ENCODE data around the gene PRMT2.

PRMT2 gene

GRCh38 chr21:46613391-46613790 lies 22.1 kb upstream of the PRMT2 start:
- H2AFZ ChIP-seq (ENCODE audit: low read depth, low read length), result no peak overlapping the region
- no peaks in the 10 kb centered on the region for H3K79me1 ChIP-seq (replicated peaks; ENCODE audit: low read length, poor library complexity, severe bottlenecking)
- H4K91ac ChIP-seq (ENCODE audit: low read length), result no peak overlapping the region
- H3K36me3 ChIP-seq (ENCODE audit: control insufficient read depth in 1 of 2, insufficient read depth in 2 of 2, low read depth in 1 of 2, low read length in 2 of 2), result no peaks in the 10 kb centered on the region
- no peak overlapping the region for H3K4ac ChIP-seq (ENCODE audit: low read depth in 1 of 2, low read length in 2 of 2)
- no peak overlapping the region for H3K14ac ChIP-seq (ENCODE audit: low read length in 2 of 2)
- WGBS, result 73% methylated on average over 4 of the region's 6 CpGs
- H3K23ac ChIP-seq (ENCODE audit: low read length in 2 of 2), result no peak overlapping the region
- no peak overlapping the region for H3K4me2 ChIP-seq (ENCODE audit: low read length, poor library complexity, severe bottlenecking)
- no peak overlapping the region for H3K4me3 ChIP-seq (ENCODE audit: insufficient read depth in 1 of 2, low read depth in 1 of 2, low read length in 2 of 2)
- H3K9me3 ChIP-seq (ENCODE audit: control insufficient read depth, low read length), result peaks cover 8% of the 10 kb centered on the region
- DNase-seq, result no peak
- no peak overlapping the region for H2BK12ac ChIP-seq (ENCODE audit: low read length in 2 of 2)
- no peaks in the 10 kb centered on the region for H3K4me1 ChIP-seq (ENCODE audit: control insufficient read depth, insufficient read depth, low read depth, low read length)
- H3K27ac ChIP-seq (ENCODE audit: low read length, poor library complexity, severe bottlenecking), result no peak overlapping the region
- H2BK15ac ChIP-seq (ENCODE audit: low read depth, poor library complexity, severe bottlenecking), result no peak overlapping the region
- no peak overlapping the region for H2BK120ac ChIP-seq (ENCODE audit: low read depth, low read length)
- H3K9ac ChIP-seq (ENCODE audit: low read length), result no peak overlapping the region
- peaks cover 4 to 20% of the 10 kb centered on the region in 2 experiments for H3K27me3 ChIP-seq (ENCODE audit: control insufficient read depth in 1 of 2, insufficient read depth in 1 of 2, low read length in 2 of 2)
- no peak overlapping the region for H2AK5ac ChIP-seq (ENCODE audit: low read length, severe bottlenecking)
- H2BK5ac ChIP-seq (ENCODE audit: low read depth, low read length, poor library complexity, severe bottlenecking), result no peak overlapping the region
- H4K8ac ChIP-seq (ENCODE audit: low read length), result no peak overlapping the region
- H3K18ac ChIP-seq (ENCODE audit: low read depth in 1 of 2, low read length in 2 of 2), result no peak overlapping the region

- Histone ChIP-seq H4K91ac (ENCODE audit: low read length) (no peak overlapping the region), H3K4me2 (ENCODE audit: low read length, poor library complexity, severe bottlenecking) (no peak overlapping the region), H3K14ac (ENCODE audit: low read length in 2 of 2) (no peak overlapping the region), H3K79me1 (replicated peaks; ENCODE audit: low read length, poor library complexity, severe bottlenecking) (no peaks in the 10 kb centered on the region), H2AFZ (ENCODE audit: low read depth, low read length) (no peak overlapping the region), H2AK5ac (ENCODE audit: low read length, severe bottlenecking) (no peak overlapping the region), H2BK15ac (ENCODE audit: low read depth, poor library complexity, severe bottlenecking) (no peak overlapping the region), H2BK120ac (ENCODE audit: low read depth, low read length) (no peak overlapping the region), H3K4me3 (ENCODE audit: insufficient read depth in 1 of 2, low read depth in 1 of 2, low read length in 2 of 2) (no peak overlapping the region), H3K18ac (ENCODE audit: low read depth in 1 of 2, low read length in 2 of 2) (no peak overlapping the region), H2BK12ac (ENCODE audit: low read length in 2 of 2) (no peak overlapping the region), H2BK5ac (ENCODE audit: low read depth, low read length, poor library complexity, severe bottlenecking) (no peak overlapping the region), H3K36me3 (ENCODE audit: control insufficient read depth in 1 of 2, insufficient read depth in 2 of 2, low read depth in 1 of 2, low read length in 2 of 2) (no peaks in the 10 kb centered on the region), H4K8ac (ENCODE audit: low read length) (no peak overlapping the region), H3K9ac (ENCODE audit: low read length) (no peak overlapping the region), H3K4ac (ENCODE audit: low read depth in 1 of 2, low read length in 2 of 2) (no peak overlapping the region), H3K9me3 (ENCODE audit: control insufficient read depth, low read length) (peaks cover 17% of the 10 kb centered on the region), H3K27me3 (ENCODE audit: control insufficient read depth in 1 of 2, insufficient read depth in 1 of 2, low read length in 2 of 2) (no peaks in the 10 kb centered on the region), H3K27ac (ENCODE audit: low read length, poor library complexity, severe bottlenecking) (no peak overlapping the region), H3K23ac (ENCODE audit: low read length in 2 of 2) (no peak overlapping the region), H3K4me1 (ENCODE audit: control insufficient read depth, insufficient read depth, low read depth, low read length) (no peaks in the 10 kb centered on the region)
- no peak for DNase-seq
- 97% methylated on average over 2 of the region's 2 CpGs for WGBS
Observed at GRCh38 chr21:46616050-46616449, 19.4 kb upstream of the PRMT2 start.

GRCh38 chr21:46616656-46617055 lies 18.8 kb upstream of the PRMT2 start:
- Histone ChIP-seq H3K79me1 (replicated peaks; ENCODE audit: low read length, poor library complexity, severe bottlenecking) (no peaks in the 10 kb centered on the region), H3K4me2 (ENCODE audit: low read length, poor library complexity, severe bottlenecking) (no peak overlapping the region), H2AFZ (ENCODE audit: low read depth, low read length) (no peak overlapping the region), H3K27ac (ENCODE audit: low read length, poor library complexity, severe bottlenecking) (no peak overlapping the region), H3K14ac (ENCODE audit: low read length in 2 of 2) (no peak overlapping the region), H3K4me1 (ENCODE audit: control insufficient read depth, insufficient read depth, low read depth, low read length) (peaks cover 4% of the 10 kb centered on the region), H3K9me3 (ENCODE audit: control insufficient read depth, low read length) (peaks cover 17% of the 10 kb centered on the region), H3K23ac (ENCODE audit: low read length in 2 of 2) (no peak overlapping the region), H3K27me3 (ENCODE audit: control insufficient read depth in 1 of 2, insufficient read depth in 1 of 2, low read length in 2 of 2) (no peaks in the 10 kb centered on the region), H3K18ac (ENCODE audit: low read depth in 1 of 2, low read length in 2 of 2) (no peak overlapping the region), H3K4me3 (ENCODE audit: insufficient read depth in 1 of 2, low read depth in 1 of 2, low read length in 2 of 2) (no peak overlapping the region), H2BK12ac (ENCODE audit: low read length in 2 of 2) (no peak overlapping the region), H4K91ac (ENCODE audit: low read length) (no peak overlapping the region), H2BK5ac (ENCODE audit: low read depth, low read length, poor library complexity, severe bottlenecking) (no peak overlapping the region), H3K36me3 (ENCODE audit: control insufficient read depth in 1 of 2, insufficient read depth in 2 of 2, low read depth in 1 of 2, low read length in 2 of 2) (no peaks in the 10 kb centered on the region), H3K9ac (ENCODE audit: low read length) (no peak overlapping the region), H3K4ac (ENCODE audit: low read depth in 1 of 2, low read length in 2 of 2) (no peak overlapping the region), H4K8ac (ENCODE audit: low read length) (no peak overlapping the region), H2BK120ac (ENCODE audit: low read depth, low read length) (no peak overlapping the region), H2AK5ac (ENCODE audit: low read length, severe bottlenecking) (no peak overlapping the region), H2BK15ac (ENCODE audit: low read depth, poor library complexity, severe bottlenecking) (no peak overlapping the region)
- DNase-seq, result no peak
- 80% methylated on average over 1 of the region's 1 CpG for WGBS

- peak; percentile 59 for DNase-seq
- no peak overlapping the region for H3K9ac ChIP-seq (ENCODE audit: low read length)
- no peak overlapping the region for H2AFZ ChIP-seq (ENCODE audit: low read depth, low read length)
- no peak overlapping the region for H3K23ac ChIP-seq (ENCODE audit: low read length in 2 of 2)
- no peak overlapping the region for H3K27ac ChIP-seq (ENCODE audit: low read length, poor library complexity, severe bottlenecking)
- H3K4me3 ChIP-seq (ENCODE audit: insufficient read depth in 1 of 2, low read depth in 1 of 2, low read length in 2 of 2), result no peak overlapping the region
- no peaks in the 10 kb centered on the region for H3K79me1 ChIP-seq (replicated peaks; ENCODE audit: low read length, poor library complexity, severe bottlenecking)
- H3K4me1 ChIP-seq (ENCODE audit: control insufficient read depth, insufficient read depth, low read depth, low read length), result peaks cover 5% of the 10 kb centered on the region
- WGBS, result 92% methylated on average over 3 of the region's 6 CpGs
- H3K4ac ChIP-seq (ENCODE audit: low read depth in 1 of 2, low read length in 2 of 2), result no peak overlapping the region
- H3K9me3 ChIP-seq (ENCODE audit: control insufficient read depth, low read length), result peaks cover 17% of the 10 kb centered on the region
- H3K36me3 ChIP-seq (ENCODE audit: control insufficient read depth in 1 of 2, insufficient read depth in 2 of 2, low read depth in 1 of 2, low read length in 2 of 2), result no peaks in the 10 kb centered on the region
- no peak overlapping the region for H2BK15ac ChIP-seq (ENCODE audit: low read depth, poor library complexity, severe bottlenecking)
- peaks cover 0 to 3% of the 10 kb centered on the region in 2 experiments for H3K27me3 ChIP-seq (ENCODE audit: control insufficient read depth in 1 of 2, insufficient read depth in 1 of 2, low read length in 2 of 2)
- H2BK12ac ChIP-seq (ENCODE audit: low read length in 2 of 2), result no peak overlapping the region
- H3K4me2 ChIP-seq (ENCODE audit: low read length, poor library complexity, severe bottlenecking), result no peak overlapping the region
- no peak overlapping the region for H3K14ac ChIP-seq (ENCODE audit: low read length in 2 of 2)
- H2BK120ac ChIP-seq (ENCODE audit: low read depth, low read length), result no peak overlapping the region
- no peak overlapping the region for H2BK5ac ChIP-seq (ENCODE audit: low read depth, low read length, poor library complexity, severe bottlenecking)
- H2AK5ac ChIP-seq (ENCODE audit: low read length, severe bottlenecking), result no peak overlapping the region
- no peak overlapping the region for H3K18ac ChIP-seq (ENCODE audit: low read depth in 1 of 2, low read length in 2 of 2)
- H4K91ac ChIP-seq (ENCODE audit: low read length), result no peak overlapping the region
- H4K8ac ChIP-seq (ENCODE audit: low read length), result no peak overlapping the region
Observed at GRCh38 chr21:46617267-46618051, 18.0 kb upstream of the PRMT2 start.
